PC-3 (cell line): ENCODE measurements around the gene SIGLEC10.

Experiments used
- CTCF ChIP-seq: fragments of 300-600 bp; sonication (generic); conservative IDR thresholded peaks from 2 replicates; pipeline ENCODE4 v1.5.1; 2017; ENCODE audit warnings: antibody characterized with exemption, low read depth, mild to moderate bottlenecking, low read length
- EZH2 ChIP-seq: fragments of 300-600 bp; sonication (generic); IDR thresholded peaks from one replicate; pipeline ENCODE4 v1.6.1; 2017; ENCODE audit warnings: antibody characterized with exemption, mild to moderate bottlenecking, low read length; ENCODE audit not compliant: unreplicated experiment
- EZH2phosphoT487 ChIP-seq: fragments of 300-600 bp; sonication (generic); IDR thresholded peaks from 2 replicates; pipeline ENCODE4 v1.6.1; 2018; ENCODE audit warnings: mild to moderate bottlenecking, antibody characterized with exemption, low read length, borderline replicate concordance

- no peak for TF ChIP-seq CTCF
- TF ChIP-seq EZH2 = no peak
- no peak for TF ChIP-seq EZH2phosphoT487
These were observed 23.5 kb upstream of the SIGLEC10 start for GRCh38 chr19:51440846-51441409.
